NCI-H748 treated with DMSO at 0.1 percent for 48 hours (cell line): ENCODE measurements around the gene SLC8A1.
A peak's percentile ranks its signal among the peaks of the same experiment; 100 is the strongest.

Experiments used
- DNase-seq: peaks from one replicate; lab custom pipeline; 2025; lab: John Stamatoyannopoulos, UW

Gene SLC8A1

GRCh38 chr2:40230707-40231432 is 221.0 kb downstream of the SLC8A1 start:
- DNase-seq: no peak

- DNase-seq: no peak
These were observed 221.7 kb downstream of the SLC8A1 start for GRCh38 chr2:40230186-40230585.

GRCh38 chr2:40228310-40228709 is 223.6 kb downstream of the SLC8A1 start:
- no peak for DNase-seq

GRCh38 chr2:40227210-40227609 is 224.7 kb downstream of the SLC8A1 start:
- DNase-seq: no peak

- no peak for DNase-seq
These were observed 225.3 kb downstream of the SLC8A1 start for GRCh38 chr2:40226637-40227036.

GRCh38 chr2:40225670-40226210 is 226.2 kb downstream of the SLC8A1 start:
- DNase-seq: no peak

- no peak for DNase-seq
These were observed 227.6 kb downstream of the SLC8A1 start for GRCh38 chr2:40224318-40224717.

GRCh38 chr2:40220177-40220925 is 231.5 kb downstream of the SLC8A1 start:
- DNase-seq: no peak

- DNase-seq: no peak
These were observed 232.7 kb downstream of the SLC8A1 start for GRCh38 chr2:40219141-40219540.

GRCh38 chr2:40218679-40219078 is 233.2 kb downstream of the SLC8A1 start:
- peak; percentile 43 for DNase-seq

GRCh38 chr2:40213619-40214018 is 238.3 kb downstream of the SLC8A1 start:
- DNase-seq: no peak

GRCh38 chr2:40213071-40213470 is 238.8 kb downstream of the SLC8A1 start:
- DNase-seq: no peak

GRCh38 chr2:40210968-40211353 is 240.9 kb downstream of the SLC8A1 start:
- no peak for DNase-seq

GRCh38 chr2:40210344-40210967 is 241.4 kb downstream of the SLC8A1 start:
- no peak for DNase-seq

- DNase-seq: no peak
These were observed 242.1 kb downstream of the SLC8A1 start for GRCh38 chr2:40209761-40210160.

- peak; percentile 17 for DNase-seq
These were observed 243.4 kb downstream of the SLC8A1 start for GRCh38 chr2:40208463-40208862.

GRCh38 chr2:40204268-40204667 is 247.6 kb downstream of the SLC8A1 start:
- no peak for DNase-seq

- DNase-seq: no peak
These were observed 249.0 kb downstream of the SLC8A1 start for GRCh38 chr2:40202798-40203400.

GRCh38 chr2:40201425-40201824 is 250.5 kb downstream of the SLC8A1 start:
- no peak for DNase-seq

- no peak for DNase-seq
These were observed 251.4 kb downstream of the SLC8A1 start for GRCh38 chr2:40200366-40200915.

GRCh38 chr2:40199771-40200170 is 252.1 kb downstream of the SLC8A1 start:
- no peak for DNase-seq

GRCh38 chr2:40197121-40197520 is 254.8 kb downstream of the SLC8A1 start:
- no peak for DNase-seq
